H9 (cell line): Measurements from ENCODE around the gene HBP1. TPM values are rescaled to one million over a fixed set of nuclear protein-coding genes. Genes with fewer than 3 reads are reported as not detected.
A peak's percentile ranks its signal among the peaks of the same experiment; 100 is the strongest.

Experiments
- DNase-seq: peaks from one replicate; pipeline ENCODE4 v3.0.0-alpha.2; 2017
- H2AFZ ChIP-seq: one replicate; pipeline ENCODE4 v1.6.1; 2013; ENCODE audit warnings: mild to moderate bottlenecking, low read length, control low read depth, moderate library complexity
- H2AK5ac ChIP-seq: 2 replicates; pipeline ENCODE4 v1.6.1; 2013; ENCODE audit warnings: low read length, control low read depth, mixed read lengths; ENCODE audit not compliant: insufficient read length
- H2BK120ac ChIP-seq: one replicate; pipeline ENCODE4 v1.6.1; 2013; ENCODE audit warnings: low read depth, mild to moderate bottlenecking, low read length, control low read depth, inconsistent platforms; ENCODE audit not compliant: poor library complexity, severe bottlenecking
- H2BK12ac ChIP-seq: 2 replicates; pipeline ENCODE4 v1.6.1; 2013; ENCODE audit warnings: low read length, control low read depth, mixed read lengths, low read depth; ENCODE audit not compliant: insufficient read length
- H2BK15ac ChIP-seq: 2 replicates; pipeline ENCODE4 v1.6.1; 2013; ENCODE audit warnings: low read depth, low read length, control low read depth
- H2BK20ac ChIP-seq: one replicate; pipeline ENCODE4 v1.6.1; 2013; ENCODE audit warnings: low read depth, mild to moderate bottlenecking, low read length, control low read depth, inconsistent platforms; ENCODE audit not compliant: poor library complexity, severe bottlenecking
- H2BK5ac ChIP-seq: 2 replicates; pipeline ENCODE4 v1.6.1; 2013; ENCODE audit warnings: low read length, control low read depth, mixed read lengths; ENCODE audit not compliant: insufficient read length
- H3K14ac ChIP-seq: 2 replicates; pipeline ENCODE4 v1.6.1; 2013; ENCODE audit warnings: low read length, control low read depth; ENCODE audit not compliant: insufficient read depth
- H3K18ac ChIP-seq: 2 replicates; pipeline ENCODE4 v1.6.1; 2013; ENCODE audit warnings: low read depth, mild to moderate bottlenecking, mixed read lengths, low read length, control low read depth; ENCODE audit not compliant: insufficient read length
- H3K23ac ChIP-seq: 2 replicates; pipeline ENCODE4 v1.6.1; 2013; ENCODE audit warnings: low read length, control low read depth, mixed read lengths, low read depth; ENCODE audit not compliant: insufficient read length
- H3K23me2 ChIP-seq: 2 replicates; pipeline ENCODE4 v1.6.1; 2013; ENCODE audit warnings: low read depth, mild to moderate bottlenecking, mixed read lengths, low read length, control low read depth; ENCODE audit not compliant: insufficient read length, poor library complexity, severe bottlenecking
- H3K27ac ChIP-seq: 2 replicates; pipeline ENCODE4 v1.5.1; 2013; ENCODE audit warnings: low read length, control low read depth, mixed read lengths, low read depth; ENCODE audit not compliant: insufficient read length
- H3K27me3 ChIP-seq: 2 replicates; pipeline ENCODE4 v1.6.1; 2013; ENCODE audit warnings: low read length, control low read depth, inconsistent platforms; ENCODE audit not compliant: insufficient read depth
- H3K4ac ChIP-seq: 2 replicates; pipeline ENCODE4 v1.6.1; 2013; ENCODE audit warnings: low read depth, mild to moderate bottlenecking, control low read depth, inconsistent platforms, low read length, moderate library complexity
- H3K4me1 ChIP-seq: 2 replicates; pipeline ENCODE4 v1.6.1; 2013; ENCODE audit warnings: low read length, control low read depth, inconsistent platforms; ENCODE audit not compliant: insufficient read depth
- H3K4me2 ChIP-seq: 2 replicates; pipeline ENCODE4 v1.6.1; 2013; ENCODE audit warnings: low read length, control low read depth, mixed read lengths; ENCODE audit not compliant: insufficient read length, insufficient read depth
- H3K56ac ChIP-seq: 2 replicates; pipeline ENCODE4 v1.6.1; 2013; ENCODE audit warnings: low read depth, mild to moderate bottlenecking, mixed read lengths, low read length, control low read depth; ENCODE audit not compliant: insufficient read length
- H3K79me1 ChIP-seq: 2 replicates; pipeline ENCODE4 v1.6.1; 2013; ENCODE audit warnings: low read depth, mild to moderate bottlenecking, moderate library complexity, low read length, control low read depth, inconsistent platforms; ENCODE audit not compliant: insufficient read depth, poor library complexity, severe bottlenecking
- H3K79me2 ChIP-seq: 2 replicates; pipeline ENCODE4 v1.6.1; 2013; ENCODE audit warnings: low read length, control low read depth, inconsistent platforms; ENCODE audit not compliant: insufficient read depth
- H3K9ac ChIP-seq: 2 replicates; pipeline ENCODE4 v1.6.1; 2013; ENCODE audit warnings: low read length, control low read depth, mixed read lengths; ENCODE audit not compliant: insufficient read length; ENCODE audit errors: extremely low read depth
- H3K9me3 ChIP-seq: one replicate; pipeline ENCODE4 v1.6.1; 2013; ENCODE audit warnings: low read depth, low read length, inconsistent platforms; ENCODE audit not compliant: control insufficient read depth
- H3T11ph ChIP-seq: one replicate; pipeline ENCODE4 v1.6.1; 2013; ENCODE audit warnings: mild to moderate bottlenecking, low read length, control low read depth, inconsistent platforms
- H4K20me1 ChIP-seq: one replicate; pipeline ENCODE4 v1.6.1; 2013; ENCODE audit not compliant: control insufficient read depth, insufficient read length, insufficient read depth
- H4K5ac ChIP-seq: 2 replicates; pipeline ENCODE4 v1.6.1; 2013; ENCODE audit warnings: low read depth, mild to moderate bottlenecking, mixed read lengths, low read length, control low read depth; ENCODE audit not compliant: insufficient read length
- H4K8ac ChIP-seq: replicated peaks from 2 replicates; pipeline ENCODE4 v1.6.1; 2013; ENCODE audit warnings: low read length, control low read depth, mixed read lengths, low read depth; ENCODE audit not compliant: insufficient read length
- H4K91ac ChIP-seq: 2 replicates; pipeline ENCODE4 v1.6.1; 2013; ENCODE audit warnings: low read depth, mild to moderate bottlenecking, moderate library complexity, mixed read lengths, low read length, control low read depth; ENCODE audit not compliant: insufficient read length
- H3K27ac Mint-ChIP-seq, 3 experiments: 2 replicates in 2 of 3; 3 replicates in 1 of 3; pipeline ENCODE4 v1.8.0; 2020 to 2021; ENCODE audit warnings: mixed read lengths in 3 of 3, mild to moderate bottlenecking in 1 of 3, moderate library complexity in 1 of 3
- H3K27me3 Mint-ChIP-seq: 2 replicates; pipeline ENCODE4 v1.8.0; 2021; ENCODE audit warnings: low read depth, mild to moderate bottlenecking, moderate library complexity, mixed read lengths
- H3K36me3 Mint-ChIP-seq, 3 experiments: 2 replicates in 2 of 3; 3 replicates in 1 of 3; pipeline ENCODE4 v1.8.0; 2020 to 2021; ENCODE audit warnings: low read depth in 3 of 3, mixed read lengths in 3 of 3; ENCODE audit not compliant: insufficient read depth in 1 of 3
- H3K4me1 Mint-ChIP-seq, 2 experiments: 2 replicates each; pipeline ENCODE4 v1.8.0; 2020; ENCODE audit warnings: mixed read lengths in 2 of 2
- H3K4me3 Mint-ChIP-seq, 2 experiments: 2 replicates in 1 of 2; 3 replicates in 1 of 2; pipeline ENCODE4 v1.8.0; 2020 to 2021; ENCODE audit warnings: mild to moderate bottlenecking in 2 of 2, mixed read lengths in 2 of 2, moderate library complexity in 1 of 2
- H3K9me3 Mint-ChIP-seq, 2 experiments: 2 replicates in 1 of 2; 3 replicates in 1 of 2; pipeline ENCODE4 v1.8.0; 2020; ENCODE audit warnings: mild to moderate bottlenecking in 2 of 2, mixed read lengths in 2 of 2, moderate library complexity in 1 of 2
- CTCF ChIP-seq: fragments of 200-600 bp; sonication (generic); conservative IDR thresholded peaks from 3 replicates; pipeline ENCODE4 v1.8.0; 2021; ENCODE audit warnings: antibody characterized with exemption, mild to moderate bottlenecking
- WGBS: extraction: QIAGEN DNeasy Blood & Tissue Kit; methylation state at CpG from one replicate; pipeline ENCODE4 v1.1.7; 2013; ENCODE audit warnings: missing lambda C conversion rate, low lambda C conversion rate, mixed read lengths; ENCODE audit not compliant: insufficient read length; ENCODE audit errors: extremely low coverage; 5-methylcytosine and 5-hydroxymethylcytosine counted together
- long read RNA-seq: library from polyadenylated mRNA; unstranded; transcript quantifications from one replicate; pipeline ENCODE4 v2.0.0, GENCODE V29; 2020
- total RNA-seq: library from RNA; stranded (reverse); gene quantifications from 2 replicates; pipeline ENCODE4 v1.2.1, GENCODE V29; 2021

Gene HBP1
- total RNA-seq = 27.6 TPM in 2 replicates
- long read RNA-seq, transcript HBP1-201 (11 exons, 2,829 nt) = minor isoform, 20 of 133 reads
- long read RNA-seq, transcript HBP1-208 (11 exons, 2,704 nt) = major isoform, 62 of 133 reads
- long read RNA-seq, partial matches to known transcripts = 29 of 133 reads
- long read RNA-seq, other reads (novel, unspliced or antisense) = 21 of 133 reads

GRCh38 chr7:107168233-107169119 lies at the start of gene HBP1:
TSS of gene HBP1 (plus strand) at chr7:107169003. CDS start at chr7:107179894, 10,891 bp downstream.
- no peaks in the 10 kb centered on the region for H4K20me1 ChIP-seq
- H3K27ac ChIP-seq = peak within 1 kb of the TSS; percentile 97
- peak within 1 kb of the TSS; percentile 95 to 96 for H3K4me3 Mint-ChIP-seq
- no peaks in the 10 kb centered on the region for H3K4me1 ChIP-seq
- H3K36me3 Mint-ChIP-seq = peaks cover 0 to 5% (median 4%) of the 10 kb centered on the region in 3 experiments; a peak in 2 of 7 replicates
- peak within 1 kb of the TSS; percentile 89 for H3K18ac ChIP-seq
- no peak within 1 kb of the TSS for H3K23ac ChIP-seq
- TF ChIP-seq CTCF = no peak
- peak within 1 kb of the TSS; percentile 55 for H2BK5ac ChIP-seq
- H3K4me1 Mint-ChIP-seq = peaks cover 32% of the 10 kb centered on the region in 2 experiments
- no peak within 1 kb of the TSS for H2BK20ac ChIP-seq
- no peak within 1 kb of the TSS for H2BK15ac ChIP-seq
- H4K91ac ChIP-seq = no peak within 1 kb of the TSS
- peak within 1 kb of the TSS; percentile 91 for H4K5ac ChIP-seq
- H3K9ac ChIP-seq = peak within 1 kb of the TSS; percentile 97
- H3K4ac ChIP-seq = no peak within 1 kb of the TSS
- H3K27me3 Mint-ChIP-seq = no peaks in the 10 kb centered on the region; the same call in 1 of the 2 replicates
- no peaks in the 10 kb centered on the region for H3K27me3 ChIP-seq
- DNase-seq = peak; percentile 100
- no peaks in the 10 kb centered on the region for H3K79me1 ChIP-seq
- H3K9me3 ChIP-seq = no peaks in the 10 kb centered on the region
- peak within 1 kb of the TSS; percentile 91 for H2BK12ac ChIP-seq
- peak within 1 kb of the TSS; percentile 95 for H4K8ac ChIP-seq
- H3K79me2 ChIP-seq = peaks cover 3% of the 10 kb centered on the region; the same call in 1 of the 2 replicates
- no peak within 1 kb of the TSS for H2BK120ac ChIP-seq
- H2AFZ ChIP-seq = no peak within 1 kb of the TSS
- peak within 1 kb of the TSS; percentile 94 for H3K14ac ChIP-seq
- H3T11ph ChIP-seq = no peak within 1 kb of the TSS
- peak within 1 kb of the TSS; percentile 100 for H3K27ac Mint-ChIP-seq
- H3K9me3 Mint-ChIP-seq = peaks cover 0 to 3% of the 10 kb centered on the region in 2 experiments; a peak in 2 of 5 replicates
- peak within 1 kb of the TSS; percentile 97 for H3K4me2 ChIP-seq
- H2AK5ac ChIP-seq = peak within 1 kb of the TSS; percentile 44
- no CpG with 5 or more reads among the region's 44 CpGs for WGBS
- H3K56ac ChIP-seq = peak within 1 kb of the TSS; percentile 74
- peaks cover 5% of the 10 kb centered on the region for H3K23me2 ChIP-seq
